HG02588 (cell line): ENCODE data around the gene CFAP43.

Experiments used
- ATAC-seq: cut with Tn5 transposase; IDR thresholded peaks from one replicate; pipeline ENCODE4 v1.9.1; 2021; ENCODE audit warnings: mild to moderate bottlenecking, moderate library complexity; ENCODE audit not compliant: unreplicated experiment

Gene CFAP43

DNA sequence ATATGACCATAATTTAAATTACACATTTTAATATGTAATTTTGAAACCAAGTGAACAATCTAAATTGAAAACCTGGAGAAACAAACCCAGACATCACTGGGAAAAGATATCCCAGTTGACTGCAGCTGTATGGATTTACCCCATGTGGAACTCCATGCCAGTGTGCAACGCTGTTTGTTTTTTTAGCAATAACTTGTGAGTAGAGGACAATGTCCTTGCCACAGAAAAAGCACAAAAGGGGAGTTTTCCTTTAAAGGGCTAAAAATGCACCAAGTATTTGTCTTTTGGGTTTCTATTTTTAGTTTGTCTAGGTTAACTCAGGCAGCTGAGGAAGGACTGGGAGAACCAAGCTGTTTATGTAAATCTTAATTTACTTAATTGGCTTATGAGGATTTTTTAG is 131.4 kb downstream of the CFAP43 start:
- ATAC-seq, result no peak

DNA sequence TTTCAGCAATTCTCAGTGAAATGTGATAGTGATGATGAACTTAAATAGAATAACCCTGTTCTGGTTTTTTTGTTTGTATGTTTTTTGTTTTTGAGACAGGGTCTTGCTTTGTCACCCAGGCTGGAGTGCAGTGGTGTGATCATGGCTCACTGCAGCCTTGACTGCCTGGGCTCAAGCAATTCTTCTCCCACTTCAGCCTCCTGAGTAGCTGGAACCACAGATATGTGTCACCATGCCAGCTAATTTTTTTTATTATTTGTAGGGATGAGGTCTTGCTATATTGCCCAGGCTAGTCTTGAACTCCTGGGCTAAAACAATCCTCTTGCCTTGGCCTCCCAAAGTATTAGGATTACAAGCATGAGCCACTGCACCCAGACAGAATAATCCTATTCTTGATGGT is 132.2 kb downstream of the CFAP43 start:
- no peak for ATAC-seq

DNA sequence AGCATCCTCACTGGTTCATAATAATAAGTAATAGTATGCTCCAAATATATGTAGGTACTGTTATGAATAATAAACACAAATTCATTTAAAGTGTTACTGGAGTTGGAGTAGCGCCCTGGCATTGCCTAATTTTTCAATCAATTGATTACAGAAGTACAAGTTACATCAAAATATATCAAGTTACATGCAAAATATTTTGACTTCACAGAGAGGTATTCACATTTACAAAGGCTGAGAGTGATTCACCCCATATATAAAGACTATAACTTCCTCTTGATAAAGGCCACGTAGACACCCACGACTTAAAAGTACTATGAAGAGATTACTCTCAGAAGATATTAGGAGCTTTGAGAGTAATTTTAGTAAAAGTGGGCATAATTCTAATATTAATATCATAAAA is 132.9 kb downstream of the CFAP43 start:
- no peak for ATAC-seq

DNA sequence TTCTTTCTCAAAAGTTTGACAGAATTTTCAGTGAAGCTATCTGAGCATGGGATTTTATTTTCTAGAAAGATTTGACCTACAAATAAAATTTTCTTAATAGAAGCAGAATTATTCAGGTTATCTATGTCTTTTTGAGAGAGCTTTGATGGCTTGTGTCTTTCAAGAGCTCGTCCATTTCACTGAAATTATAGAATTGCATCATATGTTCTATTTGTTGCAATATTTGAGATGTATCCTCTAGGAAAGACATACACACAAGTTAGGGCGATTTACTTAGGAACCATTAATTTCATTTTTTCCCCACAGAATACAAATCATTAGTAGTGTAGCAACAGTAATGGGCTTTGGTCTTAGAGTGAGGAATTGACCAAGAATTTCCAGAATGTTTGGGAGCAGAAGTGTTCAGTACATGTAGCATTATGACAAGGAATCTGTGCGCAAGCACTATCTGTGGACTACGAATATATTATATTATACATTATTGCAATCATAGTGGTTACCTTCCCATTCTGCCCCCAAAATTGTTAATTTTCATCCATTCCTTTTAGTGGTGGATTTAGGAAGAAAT is 133.7 kb downstream of the CFAP43 start:
- no peak for ATAC-seq

DNA sequence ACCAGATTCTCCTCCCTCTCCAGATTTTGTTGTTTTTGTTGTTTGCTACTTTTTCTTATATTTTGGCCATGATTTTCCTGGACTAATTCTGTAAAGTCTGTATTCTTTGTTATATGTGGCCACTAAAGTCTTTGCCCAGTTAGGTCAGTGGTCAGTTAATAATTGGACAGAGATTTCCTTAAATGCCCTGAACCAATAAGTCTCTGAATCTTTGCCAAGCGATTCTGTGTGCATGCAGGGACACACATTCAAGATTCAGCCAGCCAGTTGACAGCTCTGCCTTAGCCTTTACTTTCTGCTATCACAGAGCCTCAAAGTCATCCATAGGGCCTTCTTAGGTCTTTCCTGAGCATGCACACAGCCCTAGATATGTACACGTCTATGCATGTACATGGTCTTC is 135.5 kb downstream of the CFAP43 start:
- ATAC-seq, result no peak

DNA sequence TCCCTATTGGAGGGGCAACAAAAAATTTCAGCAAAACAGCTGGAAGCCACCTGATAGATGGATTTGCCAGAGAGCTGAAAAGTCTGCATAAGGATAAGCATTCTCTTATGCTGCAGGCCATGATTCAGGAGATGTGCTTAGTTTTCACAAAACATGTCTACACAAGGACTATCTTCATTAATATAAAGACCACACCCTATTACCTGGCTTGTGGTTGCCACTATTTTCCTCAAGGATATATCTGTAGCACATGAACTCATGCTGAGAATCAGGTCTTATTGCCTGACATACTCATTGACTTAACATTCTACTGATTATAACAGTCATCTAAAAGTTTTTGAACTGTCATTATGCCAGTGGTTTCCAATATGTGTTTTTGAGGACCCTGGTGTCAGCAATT is 139.4 kb downstream of the CFAP43 start:
- ATAC-seq, result no peak

DNA sequence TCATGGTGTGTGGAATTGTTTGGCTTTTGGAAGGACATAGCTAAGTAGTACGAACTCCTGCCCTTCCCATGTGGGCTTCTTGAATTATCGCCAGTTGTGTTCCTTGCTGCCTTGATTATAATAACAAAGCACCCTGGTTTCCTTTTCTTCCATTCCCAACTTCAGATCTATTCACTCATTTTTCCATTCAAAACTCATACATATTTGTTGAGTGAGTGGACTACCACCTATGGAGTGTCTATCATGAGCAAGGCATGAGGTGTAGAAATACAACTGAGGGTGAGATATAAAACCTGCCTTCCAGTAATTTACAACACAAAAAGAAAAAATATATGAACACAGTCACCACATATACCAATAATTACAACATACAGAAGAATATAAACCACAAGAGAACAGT is 141.6 kb downstream of the CFAP43 start:
- no peak for ATAC-seq

DNA sequence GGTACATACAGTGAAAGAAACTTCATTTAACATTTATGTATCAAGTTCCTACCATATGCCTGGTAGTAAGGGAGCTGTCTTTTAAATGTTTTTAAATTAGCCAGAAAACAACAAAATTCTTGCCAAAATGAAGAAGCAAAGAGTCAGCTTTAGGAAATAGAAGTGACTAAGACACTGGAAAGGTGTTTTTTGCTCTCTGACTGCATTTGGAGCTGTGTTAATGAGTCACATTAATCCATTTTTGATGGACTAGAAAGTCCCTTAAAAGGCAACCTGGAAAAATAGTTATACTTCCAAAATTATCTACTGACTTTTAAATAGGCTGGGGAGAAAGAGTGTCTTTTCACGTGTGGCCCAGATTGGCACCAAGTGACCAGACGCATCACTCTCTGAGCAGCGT is 142.5 kb downstream of the CFAP43 start:
- no peak for ATAC-seq

DNA sequence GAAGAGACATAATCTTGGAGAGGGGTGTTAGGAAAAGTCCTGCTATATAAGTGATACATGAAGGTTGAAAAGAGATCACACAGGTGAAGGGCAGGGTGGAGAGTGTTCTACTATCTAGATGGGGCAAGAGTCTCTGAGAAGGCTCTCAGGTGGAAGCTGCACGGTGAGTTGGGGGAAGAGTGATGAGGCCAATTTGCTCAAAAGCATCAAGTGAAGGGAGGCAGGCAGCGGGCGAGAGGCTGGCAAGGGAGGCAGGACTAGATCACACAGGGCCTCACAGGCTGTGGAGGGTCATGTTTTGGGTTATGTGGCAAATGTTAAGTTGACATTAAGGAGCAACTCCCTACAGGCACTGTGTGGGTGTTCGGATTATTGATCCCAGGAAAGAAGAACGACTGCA is 143.9 kb downstream of the CFAP43 start:
- ATAC-seq, result no peak

DNA sequence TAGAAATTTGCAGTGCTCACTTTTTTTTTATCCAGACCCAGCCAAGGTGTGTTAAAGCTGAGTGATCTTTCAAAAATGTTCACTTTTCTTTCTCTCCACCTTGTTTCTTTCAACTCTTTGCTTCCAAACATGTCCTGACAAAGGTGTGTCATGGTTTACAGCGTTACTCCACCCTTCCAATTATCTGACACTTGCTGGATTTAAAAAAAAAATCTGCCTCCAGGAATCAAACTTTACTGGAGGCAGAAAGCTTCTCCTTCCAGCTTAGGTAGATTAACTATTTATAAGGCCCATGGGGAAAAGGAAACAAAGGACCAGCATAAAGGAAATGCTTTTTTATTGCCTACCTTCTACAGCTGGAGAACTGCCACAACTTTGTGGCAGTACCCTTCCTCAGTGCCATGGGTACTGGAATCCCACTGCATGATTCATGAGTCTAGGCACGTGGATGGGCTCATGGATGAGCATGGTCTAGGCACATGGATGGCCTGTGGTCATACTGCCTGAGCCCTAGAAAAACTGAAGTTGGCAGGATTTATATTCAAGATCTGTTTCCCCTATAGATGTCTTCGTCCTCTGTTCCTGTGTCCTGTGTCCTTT is 146.3 kb downstream of the CFAP43 start, which contains the start of gene COL17A1:
Gene COL17A1 (minus strand): TSS at position 80 of the 600 bp plus-strand sequence. CDS start 5,207 bp downstream, outside the sequence.
- ATAC-seq, result no peak

DNA sequence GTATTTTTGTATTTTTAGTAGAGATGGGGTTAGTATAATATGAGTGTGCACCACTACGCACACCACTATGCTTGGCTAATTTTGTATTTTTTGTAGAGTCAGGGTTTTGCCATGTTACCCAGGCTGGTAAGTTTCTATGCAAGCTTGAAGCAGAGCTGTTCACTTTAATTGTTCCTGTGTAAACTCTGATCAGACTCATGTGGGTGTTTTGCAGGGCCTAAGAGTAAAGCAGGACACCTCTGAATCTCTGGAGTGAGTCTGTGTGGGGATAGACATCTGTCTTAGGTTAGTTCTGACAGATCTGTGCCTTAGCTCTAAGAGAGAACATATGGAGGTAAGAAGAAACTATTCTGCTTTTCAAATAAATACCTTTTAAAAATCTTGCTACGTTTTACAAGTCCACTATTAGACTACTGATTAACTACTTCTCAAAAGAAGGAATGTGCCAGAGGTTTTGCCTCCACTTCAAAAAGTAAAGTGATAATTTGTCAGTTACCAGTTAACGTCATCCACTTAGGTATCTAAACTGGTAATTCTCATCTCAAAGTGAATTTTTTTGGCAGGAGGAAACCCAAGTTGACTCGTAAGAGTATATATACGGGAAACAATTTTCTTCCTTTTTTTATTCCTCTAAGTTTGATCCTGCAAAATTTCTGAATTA is 147.6 kb downstream of the CFAP43 start:
- no peak for ATAC-seq

DNA sequence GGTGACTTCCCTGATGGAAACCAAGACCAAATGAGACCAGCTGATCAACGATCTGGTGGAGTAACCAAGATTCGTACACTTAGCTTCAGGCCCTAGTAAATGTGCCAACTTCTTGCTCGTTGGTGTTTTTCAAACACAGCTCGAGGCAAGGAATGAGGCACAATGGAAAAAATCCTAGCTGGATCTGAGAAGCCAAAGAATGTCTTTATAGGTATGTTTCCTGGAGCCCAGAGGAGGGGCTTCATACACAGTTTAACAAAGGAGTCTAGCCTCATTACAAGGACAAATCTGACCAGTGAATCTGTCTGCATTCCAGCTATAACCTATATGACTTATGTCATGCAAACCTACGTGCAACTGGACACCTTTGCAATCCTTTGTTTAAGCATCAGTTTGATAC is 150.2 kb downstream of the CFAP43 start:
- no peak for ATAC-seq

DNA sequence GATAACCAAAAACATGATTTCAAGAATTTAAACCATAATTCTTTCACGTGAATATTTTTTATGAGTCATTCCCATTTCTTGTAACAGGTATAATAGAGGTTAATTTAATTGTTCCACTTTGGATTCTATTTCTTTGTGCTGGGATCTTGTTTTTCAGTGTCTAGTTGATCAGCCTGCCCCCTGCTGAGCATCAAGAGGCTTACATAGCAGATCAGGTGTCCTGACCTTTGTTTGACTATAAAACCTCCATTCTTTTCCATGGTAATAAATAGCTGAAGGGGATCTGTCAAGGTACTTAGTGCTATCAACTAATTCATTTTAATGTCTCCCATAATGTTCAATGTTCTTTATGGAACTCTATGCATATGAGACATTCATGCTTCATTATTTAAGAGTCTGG is 151.4 kb downstream of the CFAP43 start:
- ATAC-seq, result no peak
